Stomach (tissue), 9 donors: Measurements from ENCODE around the gene MMRN1. TPM values are rescaled to one million over a fixed set of nuclear protein-coding genes. Genes with fewer than 3 reads are reported as not detected.

ENCODE experiments used
- DNase-seq, 2 donors: peaks; one replicate each; pipeline versions ENCODE4 v3.0.0 to v3.0.0-alpha.2; 2013 to 2019
- H3K27ac ChIP-seq, 5 donors: fragments of 200-600 bp in 4 of 5; sonication (generic) in 4 of 5; one replicate each; pipeline ENCODE4 v1.5.1; 2013 to 2019; ENCODE audit warnings: mild to moderate bottlenecking in 1 of 5, moderate library complexity in 1 of 5
- H3K27me3 ChIP-seq, 3 donors: fragments of 200-600 bp; sonication (generic); one replicate each; pipeline ENCODE4 v1.5.1; 2017 to 2019; ENCODE audit warnings: mixed run types in 1 of 3
- H3K36me3 ChIP-seq, 4 donors: fragments of 200-600 bp; sonication (generic); 1 replicate in 3 of 4; 2 replicates in 1 of 4; pipeline ENCODE4 v1.5.1; 2016 to 2019
- H3K4me1 ChIP-seq, 4 donors: fragments of 200-600 bp; sonication (generic); one replicate each; pipeline ENCODE4 v1.5.1; 2016 to 2019
- H3K4me3 ChIP-seq, 4 donors: fragments of 200-600 bp; sonication (generic) in 3 of 4; one replicate each; pipeline ENCODE4 v1.5.1; 2016 to 2019; ENCODE audit warnings: mild to moderate bottlenecking in 1 of 4
- H3K9me3 ChIP-seq, 4 donors: fragments of 200-600 bp; sonication (generic); one replicate each; pipeline ENCODE4 v1.5.1; 2016 to 2019
- EP300 ChIP-seq: sonication (generic); formaldehyde crosslinking; IDR thresholded peaks from one replicate; pipeline ENCODE4 v1.6.1; 2017; ENCODE audit warnings: antibody characterized with exemption
- POLR2A ChIP-seq, 4 donors: fragments of 450-650 bp; IDR thresholded peaks; one replicate each; pipeline ENCODE4 v1.6.1; 2016; ENCODE audit warnings: antibody characterized with exemption in 4 of 4, control low read depth in 2 of 4, mild to moderate bottlenecking in 1 of 4, moderate library complexity in 1 of 4
- POLR2AphosphoS5 ChIP-seq, 3 donors: sonication (generic); formaldehyde crosslinking; IDR thresholded peaks; one replicate each; pipeline ENCODE4 v1.6.1; 2016; ENCODE audit warnings: antibody characterized with exemption in 3 of 3
- WGBS, 5 donors: extraction: QIAGEN DNeasy Blood & Tissue Kit in 3 of 5; methylation state at CpG; one replicate each; pipeline versions ENCODE4 v1.1.5 to v1.1.7; 2013 to 2018; 5-methylcytosine and 5-hydroxymethylcytosine counted together
- intact Hi-C: fragments of 100-400 bp; cut with DNase I; formaldehyde crosslinking; loops from one replicate; pipeline ENCODE4 v1.15.1; 2023; ENCODE audit warnings: low total_unique reads
- polyA plus RNA-seq, 3 donors: library from polyadenylated mRNA; stranded (reverse); fragments of 200-250 nt; gene quantifications; one replicate each; pipeline ENCODE4 v1.2.3, GENCODE V29; 2013
- total RNA-seq, 5 donors: library from RNA; depleted of rRNA; stranded (reverse); fragments of >200 nt; gene quantifications; one replicate each; pipeline versions ENCODE4 v1.1.0 to v1.2.3, GENCODE V29; 2014 to 2016
- TF ChIP-seq, protein P1 (sequence below), 7 experiments: fragments of 450-650 bp in 4 of 7; fragments of 200-600 bp in 3 of 7; sonication (generic) in 3 of 7; IDR thresholded peaks; one replicate each; pipeline ENCODE4 v1.5.1; 2016 to 2019; ENCODE audit warnings: antibody characterized with exemption in 7 of 7, control low read depth in 2 of 7, mild to moderate bottlenecking in 1 of 7
- donor health status: healthy with polysubstance abuse.
- donor health status: Bipolar disorder and iron deficiency.
- donor health status: healthy.

MMRN1 gene
- total and polyA plus RNA-seq, 8 donors: 0.58 to 73.8 (median 4.8) TPM

DNA sequence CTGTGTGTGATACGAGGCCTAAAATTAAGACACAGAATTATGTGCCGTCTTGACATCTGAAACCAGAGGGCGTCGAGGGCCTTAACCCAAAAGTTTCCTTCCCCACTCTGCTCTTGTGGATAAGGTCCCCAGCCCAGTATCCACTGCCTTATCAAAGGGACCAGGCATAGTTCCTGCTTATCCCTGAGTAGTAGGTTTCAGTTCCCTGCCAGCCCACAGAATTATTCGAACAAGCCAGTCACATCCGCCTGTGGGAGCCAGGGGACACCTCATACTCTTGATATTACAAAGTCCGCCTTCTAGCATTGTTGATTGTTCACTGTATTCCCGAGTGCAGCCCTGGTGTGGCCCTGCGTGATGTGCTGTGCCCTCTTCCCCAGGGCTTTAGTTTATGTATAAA is 5.4 kb upstream of the MMRN1 start:
- Histone ChIP-seq H3K4me3 (no peak overlapping the region), H3K27ac (no peak overlapping the region), H3K27me3 (no peaks in the 10 kb centered on the region), H3K9me3 (no peaks in the 10 kb centered on the region), H3K36me3 (no peaks in the 10 kb centered on the region), H3K4me1 (peaks cover 0 to 4% (median 0%) of the 10 kb centered on the region in 4 donors)
- peak in 1 of 2 donors; percentile 21 for DNase-seq
- TF ChIP-seq EP300 (no peak), POLR2A (IDR thresholded peaks at IDR 0.05) (no peak), POLR2AphosphoS5 (IDR thresholded peaks at IDR 0.05) (no peak)
- TF ChIP-seq, protein P1, sequence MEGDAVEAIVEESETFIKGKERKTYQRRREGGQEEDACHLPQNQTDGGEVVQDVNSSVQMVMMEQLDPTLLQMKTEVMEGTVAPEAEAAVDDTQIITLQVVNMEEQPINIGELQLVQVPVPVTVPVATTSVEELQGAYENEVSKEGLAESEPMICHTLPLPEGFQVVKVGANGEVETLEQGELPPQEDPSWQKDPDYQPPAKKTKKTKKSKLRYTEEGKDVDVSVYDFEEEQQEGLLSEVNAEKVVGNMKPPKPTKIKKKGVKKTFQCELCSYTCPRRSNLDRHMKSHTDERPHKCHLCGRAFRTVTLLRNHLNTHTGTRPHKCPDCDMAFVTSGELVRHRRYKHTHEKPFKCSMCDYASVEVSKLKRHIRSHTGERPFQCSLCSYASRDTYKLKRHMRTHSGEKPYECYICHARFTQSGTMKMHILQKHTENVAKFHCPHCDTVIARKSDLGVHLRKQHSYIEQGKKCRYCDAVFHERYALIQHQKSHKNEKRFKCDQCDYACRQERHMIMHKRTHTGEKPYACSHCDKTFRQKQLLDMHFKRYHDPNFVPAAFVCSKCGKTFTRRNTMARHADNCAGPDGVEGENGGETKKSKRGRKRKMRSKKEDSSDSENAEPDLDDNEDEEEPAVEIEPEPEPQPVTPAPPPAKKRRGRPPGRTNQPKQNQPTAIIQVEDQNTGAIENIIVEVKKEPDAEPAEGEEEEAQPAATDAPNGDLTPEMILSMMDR (IDR thresholded peaks at IDR 0.05): no peak
- intact Hi-C loops: no loop called here
- 74 to 85% (median 80%) methylated on average over 9 of the region's 9 CpGs for WGBS, 5 donors

DNA sequence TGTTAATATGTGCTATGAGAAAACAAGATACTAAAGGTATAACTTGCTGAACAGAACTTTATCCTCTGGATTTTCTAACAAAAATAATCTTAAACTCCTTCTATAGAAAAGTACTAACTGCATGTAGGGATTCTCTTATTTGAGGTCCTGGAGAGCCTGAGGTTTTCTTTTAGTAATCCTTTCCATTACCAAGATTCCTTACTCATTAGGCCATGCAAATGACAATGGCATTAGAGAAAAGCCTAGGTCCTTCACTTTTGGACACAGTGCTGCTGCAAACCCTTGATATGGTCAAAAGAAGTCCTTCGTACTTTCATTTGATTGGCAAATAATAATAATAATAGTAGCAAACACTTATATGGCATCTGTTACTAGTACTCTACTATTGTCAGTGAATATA is 3.2 kb downstream of the MMRN1 start:
- intact Hi-C loops: no loop called here
- no peak for DNase-seq
- H3K9me3 ChIP-seq: no peaks in the 10 kb centered on the region
- TF ChIP-seq POLR2AphosphoS5 (IDR thresholded peaks at IDR 0.05) (no peak), EP300 (no peak), POLR2A (IDR thresholded peaks at IDR 0.05) (no peak)
- TF ChIP-seq, protein P1 (IDR thresholded peaks at IDR 0.05): no peak
- no peaks in the 10 kb centered on the region for H3K27me3 ChIP-seq
- peak overlapping the region in 1 of 5 donors; percentile 28 for H3K27ac ChIP-seq
- no peaks in the 10 kb centered on the region for H3K36me3 ChIP-seq
- H3K4me3 ChIP-seq: peak overlapping the region in 1 of 4 donors; percentile 7
- 26 to 36% (median 28%) methylated on average over 1 of the region's 1 CpG for whole genome bisulfite sequencing, 5 donors
- peaks cover 0 to 33% (median 13%) of the 10 kb centered on the region in 4 donors for H3K4me1 ChIP-seq

DNA sequence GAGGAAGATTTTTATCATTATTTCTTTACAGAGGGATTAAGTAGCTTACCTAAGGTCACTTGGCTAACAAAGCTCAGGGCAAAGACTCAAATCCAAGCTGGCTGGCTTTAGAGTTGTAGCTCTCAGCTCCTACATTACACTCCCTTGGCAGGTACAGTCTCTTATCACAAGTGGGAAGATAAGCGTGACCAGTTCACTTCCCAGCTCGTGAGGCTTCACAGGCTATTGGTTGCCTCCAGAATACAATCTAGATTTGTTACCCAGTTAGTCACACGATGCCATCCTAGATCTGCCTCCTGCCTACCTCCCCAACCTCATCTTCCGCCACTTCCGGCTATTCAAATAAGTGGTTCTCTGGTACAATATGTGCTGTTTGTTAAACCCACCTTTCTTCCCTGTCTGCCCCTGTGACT is 3.7 kb downstream of the MMRN1 start:
- peak in 2 of 3 donors; percentile 56 to 74 for TF ChIP-seq POLR2AphosphoS5 (IDR thresholded peaks at IDR 0.05)
- TF ChIP-seq EP300: no peak
- TF ChIP-seq POLR2A (IDR thresholded peaks at IDR 0.05): no peak
- H3K9me3 ChIP-seq: no peaks in the 10 kb centered on the region
- 14 to 42% (median 21%) methylated on average over 5 of the region's 5 CpGs for WGBS, 5 donors
- peaks cover 0 to 33% (median 13%) of the 10 kb centered on the region in 4 donors for H3K4me1 ChIP-seq
- peak; percentile 53 to 76 for DNase-seq
- no peak overlapping the region for H3K4me3 ChIP-seq
- peak overlapping the region in 1 of 5 donors; percentile 46 for H3K27ac ChIP-seq
- intact Hi-C loops: no loop called here
- H3K36me3 ChIP-seq: no peaks in the 10 kb centered on the region
- no peaks in the 10 kb centered on the region for H3K27me3 ChIP-seq

DNA sequence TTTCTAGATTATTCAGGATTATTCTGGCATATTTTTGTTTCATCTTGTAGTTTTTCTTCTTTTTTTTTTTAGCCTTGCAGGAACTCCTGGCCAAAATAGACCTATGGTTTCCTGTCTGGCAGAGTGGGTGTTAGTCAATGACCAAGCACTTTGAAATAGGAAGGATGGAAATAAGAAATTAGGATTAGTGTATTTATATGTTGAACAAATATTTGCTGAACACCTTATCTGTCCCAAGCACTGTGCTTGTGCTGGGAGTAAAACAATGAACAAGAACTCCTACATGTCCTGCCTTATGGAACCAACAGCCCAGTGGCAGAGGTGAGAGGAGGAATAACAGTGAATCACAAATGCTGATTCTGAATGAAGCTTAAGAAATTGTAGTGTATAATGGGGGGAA is 4.5 kb downstream of the MMRN1 start:
- TF ChIP-seq, protein P1 (IDR thresholded peaks at IDR 0.05): peak in 1 of 7 experiments; percentile 25
- TF ChIP-seq POLR2A (IDR thresholded peaks at IDR 0.05): no peak
- Histone ChIP-seq H3K4me1 (peaks cover 0 to 30% (median 13%) of the 10 kb centered on the region in 4 donors), H3K27ac (peak overlapping the region in 1 of 5 donors; percentile 46), H3K36me3 (no peaks in the 10 kb centered on the region), H3K4me3 (no peak overlapping the region), H3K9me3 (no peaks in the 10 kb centered on the region), H3K27me3 (no peaks in the 10 kb centered on the region)
- intact Hi-C loops: no loop called here
- DNase-seq: no peak

DNA sequence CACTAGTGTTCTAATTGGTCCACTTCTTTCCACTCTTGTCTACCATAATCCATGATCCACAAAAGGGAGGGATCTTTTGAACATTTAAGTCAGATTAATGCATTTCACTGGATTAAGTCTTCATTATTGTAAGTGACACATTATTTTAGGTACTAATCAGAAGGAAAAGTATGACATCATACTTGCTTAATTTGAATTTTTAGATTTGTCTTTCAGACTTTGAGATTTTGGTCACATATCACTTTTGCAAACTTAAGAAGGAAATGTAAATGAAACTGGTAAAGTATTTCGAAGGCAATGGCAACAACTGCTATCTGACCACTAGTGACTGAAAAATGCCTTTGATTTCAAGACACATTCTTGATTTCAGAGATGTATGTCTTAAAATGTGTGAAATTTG is 5.2 kb downstream of the MMRN1 start:
- H3K4me1 ChIP-seq: peaks cover 0 to 28% (median 13%) of the 10 kb centered on the region in 4 donors
- no peak overlapping the region for H3K4me3 ChIP-seq
- intact Hi-C loops: no loop called here
- WGBS, 5 donors: 63 to 81% (median 76%) methylated on average over 1 of the region's 1 CpG
- H3K36me3 ChIP-seq: no peaks in the 10 kb centered on the region
- H3K27ac ChIP-seq: no peak overlapping the region
- H3K9me3 ChIP-seq: no peaks in the 10 kb centered on the region
- DNase-seq: no peak
- no peaks in the 10 kb centered on the region for H3K27me3 ChIP-seq
- TF ChIP-seq POLR2A (IDR thresholded peaks at IDR 0.05) (no peak), POLR2AphosphoS5 (IDR thresholded peaks at IDR 0.05) (no peak), EP300 (no peak)
- TF ChIP-seq, protein P1 (IDR thresholded peaks at IDR 0.05): no peak
